GM10248 (cell line): Measurements from ENCODE around the gene FTCDNL1.

Source experiments
- CTCF ChIA-PET: fragments of 300-600 bp; sonication (Branson Sonifier 250); formaldehyde crosslinking; extraction: SDS; loops from one replicate; lab custom pipeline; 2021; ENCODE audit warnings: antibody characterized with exemption; lab: Yijun Ruan, JAX
- POLR2A ChIA-PET: fragments of 350-650 bp; sonication (Branson Sonifier 250); formaldehyde crosslinking; extraction: SDS; loops from one replicate; lab custom pipeline; 2020; ENCODE audit warnings: antibody characterized with exemption; lab: Yijun Ruan, JAX
- DNase-seq: peaks from one replicate; pipeline ENCODE4 v3.0.0; 2012; ENCODE audit errors: extremely low spot score
- CTCF ChIP-seq: IDR thresholded peaks from 2 replicates; pipeline ENCODE4 v1.5.1; 2012; ENCODE audit warnings: mild to moderate bottlenecking, low read depth; ENCODE audit errors: extremely low read depth, missing control alignments, control extremely low read depth

The FTCDNL1 gene

GRCh38 chr2:199718074-199718473 is 132.9 kb downstream of the FTCDNL1 start:
- CTCF ChIA-PET, result no interaction called here
- no peak for DNase-seq
- TF ChIP-seq CTCF, result no peak
- POLR2A ChIA-PET, result no interaction called here

- CTCF ChIA-PET, result interaction anchor here (1.1 to 2.5 kb wide), 3 partner anchors 13 to 25 kb away, joined by 3 to 9 read pairs (median 5); no protein-coding TSS in a partner anchor
- DNase-seq, result no peak
- no peak for TF ChIP-seq CTCF
- POLR2A ChIA-PET, result no interaction called here
Measured at GRCh38 chr2:199717587-199717907, 133.4 kb downstream of the FTCDNL1 start.

- POLR2A ChIA-PET, result no interaction called here
- no peak for DNase-seq
- CTCF ChIA-PET, result interaction anchor here (1.1 to 2.5 kb wide), 4 partner anchors 10 to 24 kb away, joined by 3 to 9 read pairs (median 4); no protein-coding TSS in a partner anchor
Measured at GRCh38 chr2:199716807-199717586, 134.0 kb downstream of the FTCDNL1 start.

GRCh38 chr2:199713746-199714145 is 137.2 kb downstream of the FTCDNL1 start:
- CTCF ChIA-PET, result interaction anchor here (0.9 to 2.2 kb wide), 3 partner anchors 9 to 26 kb away, joined by 3 to 8 read pairs (median 4); no protein-coding TSS in a partner anchor
- POLR2A ChIA-PET, result no interaction called here

More at GRCh38 chr2:199716807-199717586, 134.0 kb downstream of the FTCDNL1 start:
- TF ChIP-seq CTCF, result no peak

GRCh38 chr2:199710551-199710950 is 140.4 kb downstream of the FTCDNL1 start:
- DNase-seq, result no peak
- ChIA-PET CTCF (interaction anchor here (1.1 to 1.7 kb wide), 2 partner anchors 15 to 29 kb away, joined by 3 to 6 read pairs; no protein-coding TSS in a partner anchor), POLR2A (no interaction called here)
- no peak for TF ChIP-seq CTCF

More at GRCh38 chr2:199713746-199714145, 137.2 kb downstream of the FTCDNL1 start:
- no peak for DNase-seq
- no peak for TF ChIP-seq CTCF
